OCI-LY7 (cell line): ENCODE data around the gene ATRAID. TPM values are rescaled to one million over a fixed set of nuclear protein-coding genes. Genes with fewer than 3 reads are reported as not detected.

Experiments
- BruUV-seq: library from RNA; stranded (reverse); fragments of 400-500 nt; replicated peaks from 2 replicates; lab custom pipeline; 2021; lab: Mats Ljungman, UMichigan
- CTCF ChIA-PET: fragments of 300-600 bp; sonication (Branson Sonifier 250); formaldehyde crosslinking; loops from one replicate; lab custom pipeline; 2022; ENCODE audit warnings: antibody characterized with exemption; ENCODE audit not compliant: unreplicated experiment; lab: Charles Lee
- POLR2A ChIA-PET: fragments of 300-600 bp; sonication (Branson Sonifier 250); formaldehyde crosslinking; loops from one replicate; lab custom pipeline; 2022; ENCODE audit warnings: antibody characterized with exemption; lab: Charles Lee
- DNase-seq: peaks from one replicate; pipeline ENCODE4 v3.0.0-alpha.2; 2015; ENCODE audit warnings: low spot score
- H2AFZ ChIP-seq: fragments of 200-600 bp; sonication (generic), shearing (Covaris generic); 2 replicates; pipeline ENCODE4 v1.6.1; 2014; ENCODE audit warnings: mild to moderate bottlenecking, antibody characterized with exemption, low read length, moderate library complexity
- H3K27ac ChIP-seq: fragments of 200-600 bp; sonication (generic); 2 replicates; pipeline ENCODE4 v1.5.1; 2014; ENCODE audit warnings: mixed run types, low read depth, mild to moderate bottlenecking, moderate library complexity, low read length, inconsistent platforms; ENCODE audit not compliant: poor library complexity, severe bottlenecking
- H3K36me3 ChIP-seq: fragments of 200-600 bp; sonication (generic); 2 replicates; pipeline ENCODE4 v1.6.1; 2014; ENCODE audit warnings: mild to moderate bottlenecking, antibody characterized with exemption, low read length, moderate library complexity, mixed read lengths; ENCODE audit not compliant: insufficient read depth
- H3K4me1 ChIP-seq: fragments of 200-600 bp; sonication (generic); 2 replicates; pipeline ENCODE4 v1.5.1; 2014; ENCODE audit warnings: mild to moderate bottlenecking, low read length; ENCODE audit not compliant: insufficient read depth, poor library complexity, severe bottlenecking
- H3K4me2 ChIP-seq: fragments of 200-600 bp; sonication (generic); 2 replicates; pipeline ENCODE4 v1.6.1; 2014; ENCODE audit warnings: mild to moderate bottlenecking, low read length
- H3K4me3 ChIP-seq: fragments of 200-600 bp; sonication (generic); 2 replicates; pipeline ENCODE4 v1.5.1; 2014; ENCODE audit warnings: mild to moderate bottlenecking, low read depth, low read length; ENCODE audit not compliant: poor library complexity, severe bottlenecking
- H3K79me2 ChIP-seq: fragments of 200-600 bp; sonication (generic); 2 replicates; pipeline ENCODE4 v1.6.1; 2016; ENCODE audit warnings: low read depth, mild to moderate bottlenecking, low read length, moderate library complexity, mixed read lengths; ENCODE audit not compliant: insufficient read depth
- H3K9me2 ChIP-seq: fragments of 200-600 bp; sonication (generic); 2 replicates; pipeline ENCODE4 v1.6.1; 2016; ENCODE audit warnings: mild to moderate bottlenecking, low read length, mixed read lengths; ENCODE audit not compliant: insufficient read depth
- H3K9me3 ChIP-seq: fragments of 200-600 bp; sonication (generic); 2 replicates; pipeline ENCODE4 v1.6.1; 2014; ENCODE audit warnings: mild to moderate bottlenecking, mixed run types, low read length, mixed read lengths
- H4K20me1 ChIP-seq: fragments of 200-600 bp; sonication (generic); 2 replicates; pipeline ENCODE4 v1.6.1; 2014; ENCODE audit warnings: mild to moderate bottlenecking, antibody characterized with exemption, low read length, moderate library complexity, mixed read lengths; ENCODE audit not compliant: insufficient read depth
- EZH2phosphoT487 ChIP-seq: fragments of 200-600 bp; sonication (generic); IDR thresholded peaks from 2 replicates; pipeline ENCODE4 v1.6.1; 2018; ENCODE audit warnings: low read depth, borderline replicate concordance, mild to moderate bottlenecking, mixed run types, antibody characterized with exemption, low read length, moderate library complexity, mixed read lengths
- intact Hi-C: fragments of 100-400 bp; cut with micrococcal nuclease; formaldehyde crosslinking; loops from one replicate; pipeline ENCODE4 v1.10.0; 2022; ENCODE audit not compliant: unreplicated experiment
- total RNA-seq, 2 experiments: library from RNA; depleted of rRNA in 1 of 2; stranded (reverse); fragments of >200 nt in 1 of 2; shearing (Covaris generic) in 1 of 2; gene quantifications; 2 replicates each; pipeline ENCODE4 v1.2.3, GENCODE V29; 2014 to 2022
- TF ChIP-seq, protein P1 (sequence below): fragments of 200-600 bp; sonication (generic); conservative IDR thresholded peaks from 2 replicates; pipeline ENCODE4 v1.5.1; 2014; ENCODE audit warnings: mild to moderate bottlenecking, antibody characterized with exemption, low read length, moderate library complexity, mixed read lengths

The ATRAID gene
- total RNA-seq, 2 experiments from 2014 or later = 92.7 to 93.3 TPM

DNA sequence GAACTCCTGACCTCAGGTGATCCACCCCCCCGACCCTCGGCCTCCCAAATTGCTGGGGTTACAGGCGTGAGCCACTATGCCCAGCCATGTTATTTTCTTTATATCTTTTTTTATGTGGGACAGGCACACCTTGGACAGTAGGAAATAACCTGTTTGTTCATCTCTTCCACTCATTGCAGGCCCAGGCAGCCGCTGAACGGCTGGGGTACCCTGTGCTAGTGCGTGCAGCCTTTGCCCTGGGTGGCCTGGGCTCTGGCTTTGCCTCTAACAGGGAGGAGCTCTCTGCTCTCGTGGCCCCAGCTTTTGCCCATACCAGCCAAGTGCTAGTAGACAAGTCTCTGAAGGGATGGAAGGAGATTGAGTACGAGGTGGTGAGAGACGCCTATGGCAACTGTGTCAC, 13.7 kb downstream of the ATRAID start:
- H3K4me1 ChIP-seq = no peaks in the 10 kb centered on the region
- no peak for DNase-seq
- ChIA-PET CTCF (no interaction called here), POLR2A (no interaction called here)
- BruUV-seq = no TSS peak
- peaks cover 98% of the 10 kb centered on the region for H3K36me3 ChIP-seq
- no peak for TF ChIP-seq EZH2phosphoT487
- TF ChIP-seq, protein P1, sequence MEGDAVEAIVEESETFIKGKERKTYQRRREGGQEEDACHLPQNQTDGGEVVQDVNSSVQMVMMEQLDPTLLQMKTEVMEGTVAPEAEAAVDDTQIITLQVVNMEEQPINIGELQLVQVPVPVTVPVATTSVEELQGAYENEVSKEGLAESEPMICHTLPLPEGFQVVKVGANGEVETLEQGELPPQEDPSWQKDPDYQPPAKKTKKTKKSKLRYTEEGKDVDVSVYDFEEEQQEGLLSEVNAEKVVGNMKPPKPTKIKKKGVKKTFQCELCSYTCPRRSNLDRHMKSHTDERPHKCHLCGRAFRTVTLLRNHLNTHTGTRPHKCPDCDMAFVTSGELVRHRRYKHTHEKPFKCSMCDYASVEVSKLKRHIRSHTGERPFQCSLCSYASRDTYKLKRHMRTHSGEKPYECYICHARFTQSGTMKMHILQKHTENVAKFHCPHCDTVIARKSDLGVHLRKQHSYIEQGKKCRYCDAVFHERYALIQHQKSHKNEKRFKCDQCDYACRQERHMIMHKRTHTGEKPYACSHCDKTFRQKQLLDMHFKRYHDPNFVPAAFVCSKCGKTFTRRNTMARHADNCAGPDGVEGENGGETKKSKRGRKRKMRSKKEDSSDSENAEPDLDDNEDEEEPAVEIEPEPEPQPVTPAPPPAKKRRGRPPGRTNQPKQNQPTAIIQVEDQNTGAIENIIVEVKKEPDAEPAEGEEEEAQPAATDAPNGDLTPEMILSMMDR = no peak
- H3K9me3 ChIP-seq = no peaks in the 10 kb centered on the region
- no peaks in the 10 kb centered on the region for H3K9me2 ChIP-seq
- no peak overlapping the region for H3K4me3 ChIP-seq
- H2AFZ ChIP-seq = no peak overlapping the region
- no peak overlapping the region for H3K27ac ChIP-seq
- H4K20me1 ChIP-seq = peaks cover 8% of the 10 kb centered on the region
- peaks cover 16% of the 10 kb centered on the region; the same call in 1 of the 2 replicates for H3K79me2 ChIP-seq
- intact Hi-C loops = no loop called here
- H3K4me2 ChIP-seq = no peak overlapping the region

- intact Hi-C loops = no loop called here
- TF ChIP-seq, protein P1 = no peak; the same call in 1 of the 2 replicates
- no peak for TF ChIP-seq EZH2phosphoT487
Observed at GRCh38 chr2:27227501-27227900, 15.7 kb downstream of the ATRAID start.

GRCh38 chr2:27231921-27232320, 20.1 kb downstream of the ATRAID start:
- POLR2A ChIA-PET = interaction anchor here (1.1 kb wide), 1 partner anchor 17 kb away, joined by 5 read pairs; no protein-coding TSS in a partner anchor
- H3K79me2 ChIP-seq = peaks cover 4% of the 10 kb centered on the region; the same call in 1 of the 2 replicates
- intact Hi-C loops = no loop called here
- no peaks in the 10 kb centered on the region for H3K9me2 ChIP-seq
- H3K4me1 ChIP-seq = no peaks in the 10 kb centered on the region
- no peak for DNase-seq
- BruUV-seq = no TSS peak
- peaks cover 8% of the 10 kb centered on the region; the same call in 1 of the 2 replicates for H4K20me1 ChIP-seq
- H3K36me3 ChIP-seq = peaks cover 98% of the 10 kb centered on the region
- H3K4me2 ChIP-seq = no peak overlapping the region
- no peak overlapping the region for H2AFZ ChIP-seq
- TF ChIP-seq, protein P1 = no peak
- no peak for TF ChIP-seq EZH2phosphoT487
- no peak overlapping the region for H3K27ac ChIP-seq
- H3K4me3 ChIP-seq = no peak overlapping the region
- no peaks in the 10 kb centered on the region for H3K9me3 ChIP-seq
- CTCF ChIA-PET = interaction anchor here (0.5 to 0.6 kb wide), 2 partner anchors 13 to 14 kb away, joined by 3 read pairs; no protein-coding TSS in a partner anchor

More at GRCh38 chr2:27227501-27227900, 15.7 kb downstream of the ATRAID start:
- Histone ChIP-seq H3K4me1 (no peaks in the 10 kb centered on the region), H4K20me1 (peaks cover 8% of the 10 kb centered on the region), H3K27ac (no peak overlapping the region), H2AFZ (no peak overlapping the region), H3K36me3 (peaks cover 98% of the 10 kb centered on the region), H3K9me3 (no peaks in the 10 kb centered on the region), H3K4me3 (no peak overlapping the region), H3K9me2 (no peaks in the 10 kb centered on the region), H3K79me2 (peaks cover 4% of the 10 kb centered on the region; the same call in 1 of the 2 replicates), H3K4me2 (no peak overlapping the region)
- CTCF ChIA-PET = no interaction called here
- no peak for DNase-seq
- no TSS peak for BruUV-seq
- POLR2A ChIA-PET = interaction anchor here (0.6 kb wide), 1 partner anchor 118 kb away, joined by 3 read pairs; no protein-coding TSS in a partner anchor
